Mesendoderm (in vitro differentiated cells): Measurements from ENCODE around the gene EFCAB6.
A peak's percentile ranks its signal among the peaks of the same experiment; 100 is the strongest.

Experiments
- DNase-seq: peaks from one replicate; pipeline ENCODE4 v3.0.0; 2013
- H2AK5ac ChIP-seq: 2 replicates; pipeline ENCODE4 v1.6.1; 2013; ENCODE audit warnings: low read length, inconsistent platforms
- H2BK120ac ChIP-seq: 2 replicates; pipeline ENCODE4 v1.6.1; 2013; ENCODE audit warnings: low read depth, mild to moderate bottlenecking, low read length, moderate library complexity, mixed read lengths
- H2BK15ac ChIP-seq: replicated peaks from 2 replicates; pipeline ENCODE4 v1.6.1; 2013; ENCODE audit warnings: low read depth, mild to moderate bottlenecking, moderate library complexity
- H2BK5ac ChIP-seq: 2 replicates; pipeline ENCODE4 v1.6.1; 2013; ENCODE audit warnings: low read length, inconsistent platforms
- H3K18ac ChIP-seq: 2 replicates; pipeline ENCODE4 v1.6.1; 2013; ENCODE audit warnings: mild to moderate bottlenecking, low read length, mixed read lengths
- H3K23ac ChIP-seq: one replicate; pipeline ENCODE4 v1.6.1; 2013; ENCODE audit warnings: low read length
- H3K27ac ChIP-seq: 2 replicates; pipeline ENCODE4 v1.5.1; 2013; ENCODE audit warnings: low read depth, mild to moderate bottlenecking, inconsistent platforms, low read length, moderate library complexity
- H3K27me3 ChIP-seq: 2 replicates; pipeline ENCODE4 v1.6.1; 2013; ENCODE audit warnings: low read length, control low read depth, mild to moderate bottlenecking, inconsistent platforms; ENCODE audit not compliant: insufficient read depth, poor library complexity
- H3K36me3 ChIP-seq: 2 replicates; pipeline ENCODE4 v1.6.1; 2013; ENCODE audit warnings: low read length, inconsistent platforms; ENCODE audit not compliant: control insufficient read depth, insufficient read depth
- H3K4ac ChIP-seq: one replicate; pipeline ENCODE4 v1.6.1; 2013; ENCODE audit warnings: low read depth, mild to moderate bottlenecking, low read length, moderate library complexity
- H3K4me1 ChIP-seq: 2 replicates; pipeline ENCODE4 v1.6.1; 2013; ENCODE audit warnings: low read depth, low read length, inconsistent platforms; ENCODE audit not compliant: control insufficient read depth
- H3K4me2 ChIP-seq: 2 replicates; pipeline ENCODE4 v1.6.1; 2013; ENCODE audit warnings: low read length
- H3K4me3 ChIP-seq: 2 replicates; pipeline ENCODE4 v1.5.1; 2013; ENCODE audit warnings: mild to moderate bottlenecking, low read length
- H3K56ac ChIP-seq: one replicate; pipeline ENCODE4 v1.6.1; 2013; ENCODE audit warnings: low read length
- H3K79me1 ChIP-seq: 2 replicates; pipeline ENCODE4 v1.6.1; 2013; ENCODE audit warnings: low read length, inconsistent platforms
- H3K79me2 ChIP-seq: 2 replicates; pipeline ENCODE4 v1.6.1; 2013; ENCODE audit warnings: mild to moderate bottlenecking, low read length; ENCODE audit not compliant: control insufficient read depth, insufficient read depth
- H3K9ac ChIP-seq: 2 replicates; pipeline ENCODE4 v1.6.1; 2013; ENCODE audit warnings: low read length, inconsistent platforms
- H4K5ac ChIP-seq: one replicate; pipeline ENCODE4 v1.6.1; 2013; ENCODE audit warnings: low read length
- H4K8ac ChIP-seq: one replicate; pipeline ENCODE4 v1.6.1; 2013; ENCODE audit warnings: low read depth, mild to moderate bottlenecking, control low read depth, low read length, moderate library complexity
- WGBS: extraction: QIAGEN DNeasy Blood & Tissue Kit; methylation state at CpG from one replicate; pipeline ENCODE4 v1.1.7; 2013; ENCODE audit warnings: low lambda C conversion rate, missing lambda C conversion rate; ENCODE audit not compliant: insufficient coverage; ENCODE audit errors: extremely low coverage; 5-methylcytosine and 5-hydroxymethylcytosine counted together

The EFCAB6 gene

DNA sequence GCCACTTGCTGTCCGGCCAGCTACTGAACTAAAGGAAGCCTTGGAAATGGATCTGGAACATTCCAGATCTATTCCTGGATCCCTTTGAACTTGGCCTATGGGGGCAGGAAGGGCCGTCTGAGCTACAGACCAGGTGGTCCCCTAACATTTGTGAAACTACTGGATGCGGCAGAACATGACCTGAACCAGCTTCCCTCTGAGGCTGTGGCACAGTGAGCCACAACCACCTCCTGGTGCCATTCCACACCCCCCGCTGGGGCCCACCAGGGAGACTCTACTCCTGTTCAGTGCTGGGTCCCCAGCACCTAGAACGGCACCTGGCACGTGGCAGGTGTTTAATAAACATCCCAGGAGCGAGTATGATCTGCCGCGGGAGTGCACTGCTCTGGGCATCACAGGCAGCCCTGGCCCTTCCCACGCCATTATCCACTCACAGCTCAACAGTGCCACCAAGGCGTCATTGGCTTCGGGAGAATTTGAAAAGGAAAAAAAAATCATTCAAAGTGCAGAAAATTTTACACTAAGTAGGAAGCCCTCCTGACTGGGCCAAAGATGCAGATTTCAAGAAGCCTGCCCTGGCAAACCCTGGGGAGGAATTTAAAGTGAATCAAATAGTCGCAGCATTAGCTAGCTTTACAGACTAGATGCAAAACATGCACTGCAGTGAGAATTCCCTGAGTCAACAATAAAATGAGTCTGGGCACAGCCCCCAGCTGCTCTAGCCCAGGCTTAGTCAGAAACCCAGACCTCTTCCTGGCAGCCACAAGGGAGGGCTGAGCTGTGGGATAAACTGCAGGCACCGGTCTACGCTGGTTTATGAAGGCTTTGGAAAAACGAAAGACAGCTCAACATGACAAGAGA, 14.3 kb upstream of the EFCAB6 start:
- no peak overlapping the region for H3K27ac ChIP-seq

DNA sequence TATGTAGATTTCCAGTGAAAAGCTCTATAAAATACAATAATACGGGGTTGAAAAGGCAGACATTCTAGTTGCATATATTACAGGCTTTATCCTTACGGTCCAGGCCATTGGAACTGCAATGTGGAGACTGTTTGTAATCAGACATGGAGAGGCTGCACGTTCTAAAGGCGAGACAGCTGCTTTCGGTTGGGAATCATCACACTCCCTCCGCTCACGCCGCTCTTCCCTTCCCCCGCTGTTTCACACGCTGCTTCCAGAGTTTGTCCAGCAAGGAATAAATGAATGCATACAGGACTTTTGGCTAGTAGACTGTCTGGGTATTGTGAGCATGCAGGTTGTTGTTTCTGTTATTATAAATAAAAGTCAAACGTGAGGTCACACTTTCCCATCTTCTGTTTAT, 13.5 kb upstream of the EFCAB6 start:
- no peaks in the 10 kb centered on the region for H3K79me2 ChIP-seq
- H4K8ac ChIP-seq, result no peak overlapping the region
- no peak for DNase-seq
- no peak overlapping the region for H2BK120ac ChIP-seq
- H3K4me1 ChIP-seq, result no peaks in the 10 kb centered on the region
- H3K4me3 ChIP-seq, result no peak overlapping the region
- H3K4ac ChIP-seq, result no peak overlapping the region
- no peak overlapping the region for H2BK15ac ChIP-seq
- no peaks in the 10 kb centered on the region for H3K36me3 ChIP-seq
- no peaks in the 10 kb centered on the region for H3K27me3 ChIP-seq
- no CpG with 5 or more reads among the region's 11 CpGs for WGBS
- no peak overlapping the region for H3K27ac ChIP-seq
- H3K23ac ChIP-seq, result no peak overlapping the region
- H2BK5ac ChIP-seq, result no peak overlapping the region
- H3K9ac ChIP-seq, result no peak overlapping the region
- H4K5ac ChIP-seq, result no peak overlapping the region
- no peak overlapping the region for H3K56ac ChIP-seq
- no peak overlapping the region for H3K4me2 ChIP-seq
- no peak overlapping the region for H2AK5ac ChIP-seq
- no peaks in the 10 kb centered on the region for H3K79me1 ChIP-seq
- H3K18ac ChIP-seq, result no peak overlapping the region

More for the DNA sequence above, 14.3 kb upstream of the EFCAB6 start:
- Histone ChIP-seq H3K4me1 (no peaks in the 10 kb centered on the region), H4K5ac (no peak overlapping the region), H2AK5ac (no peak overlapping the region), H3K79me2 (no peaks in the 10 kb centered on the region), H3K36me3 (no peaks in the 10 kb centered on the region), H2BK120ac (no peak overlapping the region), H3K23ac (no peak overlapping the region), H3K18ac (no peak overlapping the region), H2BK5ac (no peak overlapping the region), H3K27me3 (no peaks in the 10 kb centered on the region), H2BK15ac (no peak overlapping the region), H4K8ac (no peak overlapping the region), H3K79me1 (no peaks in the 10 kb centered on the region), H3K4ac (no peak overlapping the region), H3K4me3 (no peak overlapping the region), H3K56ac (no peak overlapping the region), H3K9ac (no peak overlapping the region), H3K4me2 (no peak overlapping the region)
- DNase-seq, result no peak
- no CpG with 5 or more reads among the region's 16 CpGs for WGBS

- Histone ChIP-seq H2BK120ac (no peak overlapping the region), H4K5ac (no peak overlapping the region), H3K56ac (no peak overlapping the region), H3K4me2 (no peak overlapping the region), H3K4ac (no peak overlapping the region), H3K4me3 (no peak overlapping the region), H2AK5ac (no peak overlapping the region), H3K36me3 (no peaks in the 10 kb centered on the region), H3K23ac (no peak overlapping the region), H3K79me1 (no peaks in the 10 kb centered on the region), H3K9ac (no peak overlapping the region), H3K27ac (no peak overlapping the region), H3K4me1 (no peaks in the 10 kb centered on the region), H2BK5ac (no peak overlapping the region), H3K27me3 (no peaks in the 10 kb centered on the region), H3K79me2 (no peaks in the 10 kb centered on the region), H3K18ac (no peak overlapping the region), H4K8ac (no peak overlapping the region), H2BK15ac (no peak overlapping the region)
- no CpG with 5 or more reads among the region's 26 CpGs for WGBS
- no peak for DNase-seq
Observed at GRCh38 chr22:43824724-43825420, 12.8 kb upstream of the EFCAB6 start.

DNA sequence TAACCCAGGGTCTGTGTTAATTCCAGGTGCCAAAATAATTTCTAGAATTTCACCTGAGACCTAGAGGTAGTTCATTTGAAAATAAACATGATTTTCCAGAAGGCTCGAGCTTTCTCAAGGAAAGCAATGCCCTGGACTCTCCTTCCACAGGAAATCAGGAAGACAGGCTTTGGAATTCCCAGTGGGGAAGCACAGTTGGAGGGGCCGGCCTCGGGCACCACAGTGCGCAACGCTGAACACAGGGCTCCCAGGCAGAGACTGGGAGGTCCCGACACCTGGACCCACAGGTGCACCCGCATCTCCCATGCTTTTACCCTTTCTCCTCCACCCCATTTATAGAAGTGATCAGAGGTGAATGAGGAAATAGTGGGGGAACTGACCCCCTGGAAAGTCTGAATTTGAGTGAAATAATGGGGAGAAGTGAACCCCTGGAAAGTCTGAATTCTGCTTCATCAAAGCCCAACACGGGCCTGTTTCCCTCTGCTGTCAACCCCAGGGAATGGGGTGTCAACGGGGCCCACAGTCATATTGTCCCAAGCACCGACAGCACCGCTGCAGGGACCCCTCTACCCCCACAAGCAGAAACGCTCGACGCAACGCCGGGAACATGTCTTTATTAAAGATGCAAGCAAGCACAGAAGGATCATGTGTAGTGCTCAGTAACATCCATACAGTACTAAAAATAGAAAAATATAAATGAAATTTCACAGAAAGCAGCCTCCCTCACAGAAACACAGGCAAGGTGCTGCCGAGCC, 12.0 kb upstream of the EFCAB6 start:
- no peak overlapping the region for H3K4me2 ChIP-seq
- H3K23ac ChIP-seq, result no peak overlapping the region
- H3K27ac ChIP-seq, result no peak overlapping the region
- H3K4me3 ChIP-seq, result no peak overlapping the region
- no peaks in the 10 kb centered on the region for H3K79me2 ChIP-seq
- H3K79me1 ChIP-seq, result no peaks in the 10 kb centered on the region
- no peak overlapping the region for H2BK120ac ChIP-seq
- H3K4ac ChIP-seq, result no peak overlapping the region
- no peaks in the 10 kb centered on the region for H3K36me3 ChIP-seq
- H2AK5ac ChIP-seq, result no peak overlapping the region
- H3K27me3 ChIP-seq, result no peaks in the 10 kb centered on the region
- no peak for DNase-seq
- WGBS, result no CpG with 5 or more reads among the region's 17 CpGs
- H3K18ac ChIP-seq, result no peak overlapping the region
- no peak overlapping the region for H3K9ac ChIP-seq
- no peak overlapping the region for H2BK5ac ChIP-seq
- H4K5ac ChIP-seq, result no peak overlapping the region
- no peaks in the 10 kb centered on the region for H3K4me1 ChIP-seq
- no peak overlapping the region for H3K56ac ChIP-seq
- no peak overlapping the region for H4K8ac ChIP-seq
- H2BK15ac ChIP-seq, result no peak overlapping the region

GRCh38 chr22:43823353-43823908, 11.3 kb upstream of the EFCAB6 start:
- no CpG with 5 or more reads among the region's 13 CpGs for WGBS
- Histone ChIP-seq H2BK120ac (no peak overlapping the region), H3K4me1 (no peaks in the 10 kb centered on the region), H3K27ac (no peak overlapping the region), H3K79me2 (no peaks in the 10 kb centered on the region), H3K56ac (no peak overlapping the region), H2BK5ac (no peak overlapping the region), H3K9ac (no peak overlapping the region), H3K23ac (no peak overlapping the region), H3K4ac (no peak overlapping the region), H3K18ac (no peak overlapping the region), H3K4me2 (no peak overlapping the region), H3K4me3 (no peak overlapping the region), H3K27me3 (no peaks in the 10 kb centered on the region), H2AK5ac (no peak overlapping the region), H2BK15ac (no peak overlapping the region), H3K36me3 (no peaks in the 10 kb centered on the region), H4K8ac (no peak overlapping the region), H4K5ac (no peak overlapping the region), H3K79me1 (no peaks in the 10 kb centered on the region)
- peak; percentile 23 for DNase-seq
